Effector CD4-positive, alpha-beta T cell (primary cell): ENCODE measurements around the gene HOTAIR.

Source experiments
- DNase-seq: peaks from one replicate; pipeline ENCODE4 v3.0.0-alpha.2; 2020

Gene HOTAIR

DNA sequence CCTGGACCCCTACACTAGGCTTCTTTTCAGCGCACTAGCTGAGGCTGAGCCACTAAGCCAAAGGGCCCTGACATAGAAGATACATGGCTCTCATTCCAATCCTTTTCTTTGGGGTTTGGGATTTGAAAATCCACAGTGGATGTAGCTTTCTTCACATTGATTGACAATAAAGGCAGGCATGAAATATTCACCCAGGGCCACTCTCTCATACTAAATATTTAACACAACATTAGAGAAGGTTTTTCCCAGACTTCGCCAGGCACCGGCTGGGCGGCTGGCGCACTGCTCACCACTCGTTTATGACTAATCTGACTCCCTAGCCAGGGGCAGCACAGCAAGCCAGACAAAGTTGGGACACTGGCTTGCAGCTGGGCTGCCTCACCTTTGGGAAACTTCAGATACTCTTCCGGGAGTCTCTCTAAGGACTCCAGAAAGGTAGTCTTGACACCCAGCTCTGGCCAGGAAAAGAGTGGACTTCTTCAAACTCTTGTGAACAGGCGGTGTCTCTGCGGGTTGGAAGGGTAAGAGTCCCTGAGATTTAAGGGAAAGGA lies 2.5 kb downstream of the HOTAIR start:
- no peak for DNase-seq

- no peak for DNase-seq
Observed at GRCh38 chr12:53971686-53972085, 3.1 kb downstream of the HOTAIR start.

DNA sequence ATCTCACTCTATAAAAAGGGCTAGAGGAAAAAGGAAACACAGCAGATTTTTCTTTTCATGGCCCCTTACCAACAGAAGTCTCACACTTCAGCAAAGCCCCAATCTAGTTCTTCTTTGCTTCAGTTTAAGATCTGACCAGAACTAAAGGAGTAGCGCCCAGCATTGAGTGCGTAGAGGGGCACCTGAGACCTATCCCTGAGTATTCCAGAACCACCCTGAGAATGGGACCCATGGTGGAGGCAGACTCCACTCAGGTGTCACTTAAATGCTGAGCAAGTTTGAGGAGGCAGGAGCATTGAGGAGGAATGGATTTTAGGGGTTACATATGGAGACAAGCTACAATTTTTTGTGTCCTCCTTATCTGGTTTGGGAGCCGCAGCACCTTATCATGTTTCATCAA lies 3.6 kb downstream of the HOTAIR start:
- DNase-seq = no peak

GRCh38 chr12:53970451-53970850 lies 4.3 kb downstream of the HOTAIR start:
- no peak for DNase-seq

- DNase-seq = no peak
Observed at GRCh38 chr12:53969588-53970259, 5.0 kb downstream of the HOTAIR start.

DNA sequence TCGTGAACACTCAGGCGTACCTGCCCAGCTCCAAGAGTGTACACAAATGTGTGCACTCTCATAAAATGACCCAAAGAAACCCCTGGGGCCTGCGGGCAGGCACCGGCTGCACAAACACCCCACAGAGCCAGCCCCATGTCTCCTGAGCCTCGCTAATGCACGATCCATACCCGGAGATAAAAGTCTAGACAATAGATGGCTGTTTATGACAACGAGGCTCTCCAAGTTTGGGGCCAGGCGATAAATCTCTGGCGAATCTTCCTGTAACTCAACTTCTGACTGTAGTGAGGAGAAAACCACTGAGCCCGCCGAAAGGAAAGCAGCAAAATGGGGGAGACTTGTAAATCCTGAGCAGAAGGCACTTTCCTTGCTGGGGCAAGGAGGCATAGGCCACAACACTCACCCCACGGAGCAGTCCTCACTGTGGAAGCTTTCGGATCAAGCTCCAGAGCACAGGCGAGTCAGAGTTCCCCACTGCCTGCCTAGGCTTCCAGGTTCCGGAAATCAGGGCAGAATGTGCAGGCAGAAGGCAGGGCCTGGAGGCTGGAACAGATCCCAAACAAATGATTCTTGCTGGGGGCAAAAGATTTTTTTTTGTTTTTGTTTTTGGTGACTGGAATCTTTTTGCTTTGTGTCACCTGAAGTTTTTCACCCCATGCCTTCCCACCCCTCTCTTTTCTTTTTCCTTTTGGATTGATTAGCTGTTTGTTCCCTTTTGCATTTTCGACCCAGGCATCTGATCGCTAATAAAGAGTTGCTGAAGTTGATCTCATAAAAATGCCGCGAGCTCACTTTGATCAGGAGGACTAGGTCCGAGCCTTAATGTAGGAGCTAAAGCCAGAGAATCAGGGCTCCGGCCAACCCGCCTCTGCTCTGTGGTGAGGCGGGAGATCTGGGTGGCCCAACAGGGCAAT lies 6.3 kb downstream of the HOTAIR start:
- no peak for DNase-seq

- no peak for DNase-seq
Observed at GRCh38 chr12:53967421-53967925, 7.3 kb downstream of the HOTAIR start.

- no peak for DNase-seq
Observed at GRCh38 chr12:53966385-53967133, 8.2 kb downstream of the HOTAIR start.

DNA sequence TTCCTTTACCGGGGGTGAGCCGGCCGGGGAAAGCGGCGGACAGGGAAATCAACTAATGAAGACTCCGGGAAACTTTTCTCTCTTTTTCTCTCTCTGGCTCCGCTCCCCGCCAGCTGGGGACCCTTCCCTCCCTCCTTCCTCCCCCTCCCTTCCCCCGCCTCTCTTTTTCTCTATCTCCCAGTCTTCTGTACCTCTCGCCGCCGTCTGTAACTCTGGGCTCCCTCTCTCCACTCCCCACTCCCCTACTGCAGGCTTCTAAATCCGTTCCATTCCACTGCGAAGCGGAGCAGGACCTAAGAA lies 8.7 kb downstream of the HOTAIR start:
- no peak for DNase-seq

GRCh38 chr12:53965281-53966084 lies 9.3 kb downstream of the HOTAIR start:
- no peak for DNase-seq

DNA sequence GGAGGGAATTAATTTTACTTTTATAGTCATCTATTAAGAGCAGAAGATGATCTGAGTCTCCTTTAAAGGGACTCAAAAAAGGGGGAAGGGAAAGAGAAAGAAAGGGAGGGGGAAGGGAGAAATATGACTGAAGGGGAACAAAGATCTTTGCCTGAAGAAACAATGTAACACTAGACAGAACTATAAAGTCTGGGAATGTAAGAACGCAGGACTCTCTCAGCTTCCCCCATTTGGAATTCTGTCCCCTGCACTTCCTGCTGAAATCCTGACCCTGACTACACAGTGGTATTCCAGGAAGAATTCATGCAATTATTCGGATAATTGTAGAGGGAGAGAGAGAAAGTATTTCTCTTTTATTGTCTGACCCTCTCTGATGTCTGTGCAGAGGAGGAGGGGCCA lies 10.4 kb downstream of the HOTAIR start:
- DNase-seq = no peak

DNA sequence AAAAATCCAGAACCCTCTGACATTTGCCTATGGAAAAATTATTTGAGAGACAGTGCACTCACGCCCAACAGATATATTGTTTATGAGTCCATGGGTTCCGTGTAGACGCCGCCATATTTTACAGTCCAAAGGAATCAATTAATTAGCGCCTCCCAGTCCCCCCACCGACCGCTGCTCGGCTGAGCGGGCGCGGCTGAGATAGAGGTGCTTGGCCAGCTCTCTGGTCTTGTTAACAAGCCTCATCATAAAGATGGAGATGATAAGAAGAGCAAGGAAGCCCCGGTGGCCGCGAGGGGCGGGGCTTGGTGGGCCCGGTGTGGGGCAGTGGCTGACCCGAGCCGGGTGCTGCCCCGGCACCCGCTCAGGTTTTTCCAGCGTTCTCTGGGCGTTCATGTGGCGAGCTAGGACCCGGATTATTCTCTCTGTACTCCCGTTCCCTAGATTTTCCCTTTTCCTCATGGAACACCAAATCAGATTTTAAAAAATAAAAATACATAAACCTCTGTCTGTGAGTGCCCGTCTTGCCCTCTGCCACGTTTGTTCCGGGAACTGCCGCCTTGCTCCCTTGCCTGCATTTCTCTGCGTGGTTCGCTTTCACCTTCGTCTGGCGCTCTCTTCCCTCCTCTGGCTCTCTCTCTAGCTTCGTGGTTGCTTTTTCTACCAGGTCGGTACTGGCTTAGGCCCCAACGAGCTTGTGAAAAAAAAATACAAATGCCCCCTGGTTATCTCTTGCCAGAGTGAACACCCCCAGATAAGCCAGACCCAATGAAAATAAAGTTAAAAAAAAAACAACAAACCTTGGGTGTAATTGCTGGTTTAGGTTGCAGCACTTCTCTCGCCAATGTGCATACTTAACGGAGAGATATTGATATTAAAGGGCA lies 11.1 kb downstream of the HOTAIR start:
- DNase-seq = no peak

DNA sequence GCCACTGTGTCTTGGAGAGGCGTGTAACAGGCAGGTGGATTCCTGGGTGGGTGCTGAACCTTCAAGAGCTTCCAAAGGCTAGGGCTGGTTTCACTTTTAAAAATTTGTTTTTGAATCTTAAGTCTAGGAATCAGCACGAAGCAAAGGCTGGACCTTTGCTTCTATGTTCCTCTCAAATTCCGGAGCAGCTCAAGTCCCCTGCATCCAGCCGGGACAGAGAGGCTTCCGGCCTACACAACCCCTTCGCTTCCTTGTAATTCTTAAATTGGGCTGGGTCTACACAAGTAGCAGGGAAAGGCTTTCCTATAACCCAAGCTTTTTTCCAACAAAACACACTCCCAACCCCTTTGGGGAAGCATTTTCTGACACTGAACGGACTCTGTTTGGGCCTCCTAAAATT lies 11.7 kb downstream of the HOTAIR start:
- no peak for DNase-seq

DNA sequence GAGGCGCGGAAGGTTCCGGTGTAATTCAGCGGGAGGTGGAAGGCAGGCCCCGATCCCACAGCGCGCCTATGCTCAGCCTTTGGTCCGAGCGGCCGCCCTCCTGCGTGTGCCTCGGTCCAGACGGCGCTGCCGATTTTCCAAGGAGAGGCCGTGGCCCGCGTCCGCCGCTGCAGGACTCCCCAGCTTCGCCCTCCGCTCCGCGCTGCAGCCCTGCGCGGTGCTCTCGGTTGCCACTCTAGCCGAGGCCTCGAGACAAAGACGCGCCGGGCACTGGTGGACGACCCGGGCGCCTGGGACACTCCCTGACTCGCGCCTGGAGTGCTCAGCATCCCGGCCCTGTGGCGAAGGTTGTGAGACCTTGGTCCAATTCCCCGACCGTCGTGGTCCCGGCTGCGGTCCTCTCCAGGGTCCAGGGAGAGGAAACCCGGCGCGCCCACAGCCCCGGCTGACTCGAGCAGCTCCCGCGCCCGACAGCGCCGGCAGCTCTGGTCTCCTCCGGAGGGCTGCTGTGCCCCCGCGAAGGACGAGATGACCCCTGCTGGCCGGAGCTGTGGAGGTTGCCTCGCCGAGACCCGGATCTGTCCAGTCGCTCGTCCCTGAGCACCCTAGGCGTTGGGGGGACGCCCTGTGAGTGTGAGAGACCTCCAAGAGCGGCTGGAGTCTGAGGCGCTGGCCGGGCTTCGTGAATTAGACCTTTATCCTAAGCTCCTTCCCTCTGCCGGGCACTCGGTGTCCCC lies 13.6 kb downstream of the HOTAIR start:
- no peak for DNase-seq

DNA sequence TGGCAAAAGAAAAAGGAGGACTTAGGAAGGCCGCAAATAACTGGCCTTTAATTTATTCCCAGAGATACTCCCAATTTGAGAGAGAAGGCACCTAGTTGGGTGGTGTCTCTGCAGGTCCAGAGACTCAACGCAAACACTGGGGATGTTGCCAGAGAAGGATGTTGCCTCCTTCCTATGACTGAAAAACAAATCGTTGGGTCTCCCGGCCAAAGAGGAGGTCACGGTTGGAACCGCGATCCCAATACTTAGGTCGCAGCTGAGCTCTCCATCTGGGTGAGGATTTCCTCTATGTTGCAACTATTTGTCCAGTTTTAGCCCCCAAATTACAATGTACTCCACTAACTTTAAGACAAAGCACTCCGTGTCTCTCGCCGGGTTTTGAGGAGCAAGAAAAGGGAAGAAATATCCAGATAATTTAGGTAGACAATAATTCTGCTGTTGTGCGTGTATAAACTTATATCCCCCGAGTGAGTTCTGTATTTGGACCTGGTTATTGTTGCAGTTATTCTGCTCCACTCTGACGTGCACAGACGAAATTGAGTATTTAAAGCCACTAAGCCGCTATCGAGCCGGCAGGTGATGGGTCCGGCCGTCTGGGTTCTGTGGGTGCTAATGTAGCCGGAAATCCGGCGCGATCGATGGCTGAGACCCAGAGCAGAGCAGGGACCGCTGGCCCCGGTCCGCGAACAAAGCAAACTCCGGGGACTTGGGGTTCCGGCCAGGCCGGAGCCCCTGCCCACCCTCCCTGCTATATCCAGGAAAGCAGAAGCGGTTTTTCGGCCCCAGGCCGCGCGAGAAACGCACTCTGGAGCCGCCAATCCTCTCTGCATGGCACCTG lies 14.3 kb downstream of the HOTAIR start:
- DNase-seq = no peak

- no peak for DNase-seq
Observed at GRCh38 chr12:53959314-53959713, 15.4 kb downstream of the HOTAIR start.

DNA sequence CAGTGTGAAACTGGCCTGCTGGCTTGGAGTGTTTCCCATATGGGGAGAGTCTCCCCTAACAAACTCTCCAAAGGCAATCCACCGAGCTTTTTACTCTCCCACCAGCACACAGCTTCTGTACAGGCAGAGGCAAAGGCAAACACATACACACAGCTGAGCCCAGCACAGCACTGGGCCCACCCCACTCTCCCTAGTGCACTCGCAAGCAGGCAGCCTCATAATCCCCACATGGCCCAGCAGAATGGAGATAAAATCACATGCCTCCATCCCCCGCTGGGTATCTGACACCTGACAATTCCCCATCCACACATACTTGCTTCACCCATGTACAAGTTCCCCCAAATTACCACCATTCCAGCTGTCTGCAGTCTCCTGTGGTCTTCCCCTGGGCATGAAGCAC lies 16.6 kb downstream of the HOTAIR start:
- no peak for DNase-seq

DNA sequence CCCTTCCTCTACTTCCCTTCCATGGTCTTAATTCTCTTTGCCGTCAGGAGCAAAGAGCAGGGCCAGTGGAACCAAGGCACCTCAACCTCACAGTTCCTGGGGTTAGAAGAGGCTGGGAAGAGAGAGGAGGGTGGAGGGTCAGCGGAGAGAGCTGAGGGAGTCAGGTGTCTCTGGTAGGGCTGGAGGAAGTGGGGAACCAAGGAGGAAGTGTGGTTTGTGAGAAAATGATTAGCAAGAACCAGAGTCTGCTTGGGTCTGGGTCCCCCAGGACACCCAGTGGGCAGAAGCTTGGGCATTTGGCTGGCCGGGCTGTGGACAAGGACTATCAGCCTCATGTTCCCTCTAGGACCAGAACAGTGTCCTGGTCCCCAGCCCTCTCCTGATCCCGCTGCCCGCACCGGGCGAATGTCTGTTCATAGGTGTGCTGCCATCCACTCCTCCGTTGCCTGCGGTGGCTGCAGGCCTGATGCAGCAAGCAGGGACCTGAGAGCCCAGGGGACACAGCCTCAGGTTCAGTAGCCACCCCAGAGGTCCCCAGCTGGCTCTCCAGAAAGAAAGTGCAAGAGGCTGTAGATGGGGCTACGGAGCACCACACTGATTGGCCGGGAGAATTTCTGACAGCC lies 17.7 kb downstream of the HOTAIR start:
- DNase-seq = no peak

DNA sequence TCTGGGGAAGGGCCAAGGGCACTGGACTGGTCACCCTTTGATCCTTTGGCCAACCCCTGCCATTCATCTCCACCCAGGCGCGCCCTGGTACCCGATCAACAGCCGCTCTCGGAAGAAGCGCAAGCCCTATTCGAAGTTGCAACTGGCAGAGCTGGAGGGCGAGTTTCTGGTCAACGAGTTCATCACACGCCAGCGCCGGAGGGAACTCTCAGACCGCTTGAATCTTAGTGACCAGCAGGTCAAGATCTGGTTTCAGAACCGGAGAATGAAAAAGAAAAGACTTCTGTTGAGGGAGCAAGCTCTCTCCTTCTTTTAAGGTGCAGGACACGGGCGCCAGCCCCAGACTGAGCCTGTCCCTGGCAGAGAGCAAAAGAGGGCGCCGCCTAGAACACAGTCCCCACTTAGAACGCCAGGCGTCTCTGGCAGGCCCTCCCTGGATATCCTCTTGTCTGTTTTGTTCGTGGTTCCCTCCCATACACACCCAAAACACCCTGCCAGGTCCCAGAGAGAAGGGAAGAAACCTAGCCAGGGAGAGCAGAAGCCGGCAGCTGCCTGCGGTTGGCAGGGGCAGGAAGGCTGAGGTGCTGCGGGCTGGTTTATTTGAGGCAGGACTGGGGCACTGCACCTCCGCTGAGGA lies 18.4 kb downstream of the HOTAIR start:
- DNase-seq = no peak
